HG03064 (cell line): ENCODE results near the gene ITGA2.

ENCODE experiments used
- ATAC-seq: cut with Tn5 transposase; IDR thresholded peaks from one replicate; pipeline ENCODE4 v1.9.1; 2021; ENCODE audit warnings: low read depth; ENCODE audit not compliant: unreplicated experiment

Gene ITGA2

GRCh38 chr5:52987711-52988331 lies 1.3 kb upstream of the ITGA2 start:
- no peak for ATAC-seq

- ATAC-seq: no peak
Observed at GRCh38 chr5:52988335-52989024, 672 bp upstream of the ITGA2 start.

DNA sequence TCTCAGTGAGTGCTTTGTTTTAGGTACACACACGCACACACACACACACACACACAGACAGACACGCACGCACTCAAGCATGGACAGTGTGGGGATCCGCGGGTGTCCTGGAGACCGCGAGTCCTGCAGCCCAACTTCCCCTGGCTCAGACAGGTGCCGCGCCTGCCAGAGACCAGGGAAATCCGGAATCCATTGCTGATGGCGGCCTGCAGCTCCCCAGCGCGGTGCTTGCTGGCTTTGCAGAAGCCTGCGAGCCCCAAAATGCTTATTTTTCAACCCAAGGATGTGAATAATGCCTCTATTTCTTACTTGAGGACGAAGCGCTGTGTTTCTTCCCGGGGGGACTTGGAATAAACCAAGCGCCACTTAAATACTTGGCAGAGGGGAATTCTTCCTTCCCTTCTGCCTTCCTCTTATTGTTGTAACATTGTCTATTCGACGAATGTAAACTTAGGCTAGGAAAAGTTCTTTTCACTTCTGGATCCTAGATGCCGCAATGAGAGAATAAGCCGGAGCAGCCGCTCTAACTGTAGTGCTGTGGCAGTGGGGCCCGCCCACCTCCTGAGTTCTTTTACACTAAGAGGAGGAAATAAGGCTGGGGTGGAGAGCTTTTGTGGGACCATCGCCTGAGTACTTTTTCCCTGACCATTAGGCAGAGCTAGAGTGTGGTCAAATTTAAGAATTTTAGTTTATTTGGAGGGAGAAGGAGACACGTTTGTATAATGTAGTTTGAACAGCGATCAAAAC lies 802 bp downstream of the ITGA2 start:
- no peak for ATAC-seq

- no peak for ATAC-seq
Observed at GRCh38 chr5:52990528-52990925, 1.4 kb downstream of the ITGA2 start.

DNA sequence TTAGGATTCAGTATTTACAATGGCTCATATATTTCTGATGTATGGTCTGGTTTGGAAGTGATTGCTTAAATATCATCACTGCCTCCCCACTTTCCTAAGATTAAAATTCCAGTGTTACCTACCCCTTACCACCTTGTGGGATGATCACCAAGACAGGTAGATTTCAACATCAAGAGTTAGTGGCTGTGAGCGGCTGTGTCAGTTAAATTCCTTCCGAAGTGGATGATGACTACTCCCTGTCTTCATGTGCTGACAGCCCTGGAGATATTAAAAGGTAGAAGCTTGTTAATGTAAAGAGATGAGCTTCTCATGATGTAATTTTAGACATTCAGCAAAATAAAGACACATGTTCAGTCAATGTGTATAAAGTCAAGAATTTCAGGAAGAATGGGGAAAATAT lies 4.2 kb downstream of the ITGA2 start:
- ATAC-seq: no peak

- no peak for ATAC-seq
Observed at GRCh38 chr5:52994266-52994665, 5.1 kb downstream of the ITGA2 start.

GRCh38 chr5:52995095-52995494 lies 5.9 kb downstream of the ITGA2 start:
- ATAC-seq: no peak

GRCh38 chr5:52995914-52996313 lies 6.8 kb downstream of the ITGA2 start:
- ATAC-seq: no peak

DNA sequence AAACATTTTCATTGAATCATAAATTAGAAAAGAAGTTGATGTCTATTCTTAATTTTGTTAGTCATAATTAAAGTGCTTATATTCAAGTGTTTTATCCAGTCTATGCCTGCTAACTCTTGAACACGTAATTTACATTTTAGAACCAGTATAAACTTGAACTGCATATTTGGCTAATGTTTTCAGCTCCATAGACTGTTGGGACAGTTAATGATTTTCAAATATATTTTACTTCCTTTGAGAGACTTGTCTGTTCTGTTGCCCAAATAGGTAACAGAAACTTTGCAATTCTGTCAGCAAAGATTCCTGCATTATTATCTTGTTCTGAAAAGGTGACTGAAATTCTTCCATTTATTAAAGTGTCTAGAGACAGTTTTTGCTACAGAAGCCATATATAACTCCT lies 7.8 kb downstream of the ITGA2 start:
- ATAC-seq: no peak

GRCh38 chr5:52997424-52997823 lies 8.3 kb downstream of the ITGA2 start:
- no peak for ATAC-seq

- no peak for ATAC-seq
Observed at GRCh38 chr5:52998552-52999313, 9.6 kb downstream of the ITGA2 start.

DNA sequence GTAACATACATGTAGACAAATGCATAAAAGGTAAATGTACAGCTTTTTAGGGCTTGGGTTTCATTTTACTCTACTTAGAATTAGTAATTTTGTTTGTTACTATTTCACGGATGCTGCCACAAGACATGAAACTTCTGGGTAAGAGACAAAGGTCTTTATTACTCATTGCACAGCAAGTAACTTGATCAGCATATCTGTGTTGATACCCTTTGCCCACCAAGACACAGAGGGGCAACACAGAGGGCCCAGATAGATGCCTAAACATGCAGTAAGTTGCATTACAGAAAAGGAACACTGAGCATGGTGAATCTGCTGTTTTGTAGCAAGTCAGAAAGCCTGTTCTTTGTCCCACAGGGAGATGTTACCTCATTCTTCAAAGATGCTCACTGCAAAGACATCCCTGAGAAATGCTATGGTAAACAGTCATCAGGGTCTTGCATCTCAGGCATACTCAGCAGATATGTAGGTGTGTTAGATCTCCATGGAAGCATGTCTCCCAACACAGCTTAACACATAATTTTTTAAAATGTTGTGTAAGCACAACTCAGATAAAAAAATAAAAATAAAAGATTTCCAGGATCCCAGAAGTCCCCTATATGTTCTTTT lies 10.3 kb downstream of the ITGA2 start:
- ATAC-seq: no peak

DNA sequence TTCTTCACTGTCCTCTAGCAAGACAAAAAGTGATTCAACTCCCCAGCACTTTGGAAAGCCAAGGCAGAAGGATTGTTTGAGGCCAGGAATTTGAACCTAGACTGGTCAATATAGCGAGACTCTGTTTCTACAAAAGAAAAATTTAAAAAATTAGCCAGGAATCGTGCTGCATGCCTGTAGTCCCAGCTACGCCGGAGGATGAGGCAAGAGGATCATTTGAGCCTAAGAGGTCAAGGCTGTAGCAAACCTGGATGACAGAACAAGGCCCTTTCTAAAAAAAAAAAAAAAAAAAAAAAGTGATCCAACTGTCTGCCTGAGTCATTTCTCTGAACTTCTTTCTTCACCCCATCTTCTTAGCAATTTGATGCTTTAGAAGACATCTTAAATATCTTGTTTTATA lies 12.4 kb downstream of the ITGA2 start:
- no peak for ATAC-seq

- no peak for ATAC-seq
Observed at GRCh38 chr5:53002491-53002890, 13.3 kb downstream of the ITGA2 start.

DNA sequence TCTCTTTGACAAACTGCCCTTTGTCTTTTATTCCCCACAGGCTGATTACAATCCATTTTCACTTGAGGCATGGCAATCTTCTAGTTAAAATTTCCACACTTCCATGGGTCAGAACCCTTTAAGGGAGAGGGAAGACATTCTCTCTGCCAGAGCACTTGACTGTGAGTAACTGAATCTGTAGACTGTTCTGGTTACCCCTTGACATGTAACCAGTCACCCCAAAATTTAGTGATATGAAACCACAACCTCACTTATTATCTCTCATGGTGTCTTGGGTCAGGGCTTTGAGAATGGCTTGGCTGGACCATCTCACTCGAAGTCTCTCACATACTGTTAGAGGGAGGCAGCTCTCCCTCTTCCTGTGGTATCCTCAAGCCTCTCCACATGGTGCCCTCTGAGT lies 14.0 kb downstream of the ITGA2 start:
- ATAC-seq: no peak

DNA sequence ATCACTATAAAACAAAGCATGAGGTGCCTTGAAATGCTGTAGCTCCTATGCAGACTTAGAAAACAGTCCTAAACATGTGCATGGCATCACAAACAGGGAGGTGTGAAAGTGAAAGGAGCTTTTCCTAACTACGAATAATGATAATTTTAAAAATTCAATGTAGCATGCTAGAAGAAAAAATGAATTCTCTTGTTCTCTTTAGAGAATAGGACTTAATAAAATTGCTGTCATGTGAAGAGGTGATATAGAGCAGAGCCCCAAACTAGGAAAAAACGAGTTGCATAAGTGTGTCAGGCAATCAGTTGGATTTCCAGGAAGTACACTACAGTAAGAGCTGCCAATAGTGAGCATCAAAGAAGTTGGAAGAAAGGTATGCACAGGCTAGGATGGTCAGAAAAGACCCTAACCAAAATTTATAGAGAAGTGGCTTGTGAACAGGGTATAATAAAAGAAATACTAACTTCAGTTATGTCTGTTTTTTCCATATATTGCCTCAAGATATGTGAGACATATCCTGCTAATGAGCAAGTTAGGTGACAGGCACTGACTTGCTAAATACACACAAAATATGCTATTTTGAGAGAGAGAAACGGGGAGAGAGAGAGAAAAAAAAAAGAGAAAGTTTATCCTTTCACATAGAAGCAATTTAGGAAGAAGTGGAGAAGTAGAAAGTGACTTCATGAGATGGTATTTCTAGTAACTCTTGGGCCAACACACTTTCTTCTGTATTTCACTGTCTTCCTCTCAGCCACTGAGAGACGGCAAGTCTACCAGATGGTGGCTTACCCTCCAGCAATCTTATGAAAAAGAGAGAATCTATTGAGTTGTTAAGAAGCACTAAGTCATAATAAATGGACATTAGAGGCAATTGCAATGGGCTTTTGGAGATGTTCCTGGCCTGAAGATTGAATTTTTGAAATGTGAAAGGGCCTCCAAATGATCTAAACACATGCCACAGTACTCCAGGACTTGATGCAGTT lies 18.0 kb downstream of the ITGA2 start:
- ATAC-seq: no peak

DNA sequence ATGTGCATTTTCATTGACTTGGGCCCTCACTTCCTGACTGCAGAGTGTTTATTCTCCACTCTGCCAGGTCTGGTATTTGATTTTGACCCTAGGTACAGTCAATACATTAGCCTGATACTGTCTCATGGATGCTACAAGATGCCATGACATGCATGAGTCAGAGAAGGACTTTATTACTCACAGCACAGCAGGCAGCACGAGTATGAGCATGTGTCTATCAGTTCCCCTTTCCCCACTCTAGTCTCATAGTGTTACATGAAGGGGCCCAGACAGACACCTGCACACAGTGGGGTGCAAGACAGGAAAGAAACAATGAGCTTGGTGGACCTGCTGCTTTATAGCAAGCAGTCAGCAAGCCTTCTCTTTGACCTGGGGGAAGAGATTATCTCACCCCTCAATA lies 19.6 kb downstream of the ITGA2 start:
- ATAC-seq: peak; percentile 86

GRCh38 chr5:53009816-53010215 lies 20.7 kb downstream of the ITGA2 start:
- ATAC-seq: no peak

DNA sequence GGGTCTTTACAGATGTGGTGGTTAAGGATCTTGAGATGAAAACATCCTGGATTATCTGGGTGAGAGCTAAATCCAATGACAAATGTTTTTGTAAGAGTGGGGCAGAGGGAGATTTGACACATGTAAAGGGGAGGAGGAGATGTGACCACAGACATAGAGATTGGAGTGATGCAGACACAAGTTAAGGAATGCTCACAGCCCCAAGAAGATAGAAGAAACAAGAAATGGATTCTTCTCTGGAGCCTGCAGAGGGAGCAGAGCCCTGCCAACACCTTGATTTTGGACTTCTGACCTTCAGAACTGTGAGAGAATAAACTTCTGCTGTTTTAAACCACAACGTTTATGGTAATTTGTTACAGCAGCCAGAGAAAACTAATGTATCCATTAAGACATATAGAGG lies 21.7 kb downstream of the ITGA2 start:
- no peak for ATAC-seq

DNA sequence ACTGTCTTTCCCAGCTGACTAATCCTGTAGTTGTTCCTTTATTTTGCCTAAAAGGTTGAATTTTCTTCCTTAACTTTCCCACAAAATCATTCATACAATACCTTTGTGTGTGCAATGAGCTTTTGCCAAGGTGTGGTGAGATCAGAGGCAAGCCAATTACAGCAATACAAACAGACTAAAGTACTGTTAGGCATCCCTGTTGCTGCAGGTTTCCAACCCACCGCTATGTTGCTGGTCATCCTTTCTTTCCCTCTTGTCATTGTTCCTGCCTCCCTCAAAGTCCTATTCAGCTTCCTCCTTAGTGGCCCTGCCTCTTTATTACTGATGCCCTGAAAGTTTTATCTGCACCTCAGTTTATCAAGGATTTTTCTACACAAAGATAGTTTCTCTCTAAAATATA lies 22.1 kb downstream of the ITGA2 start:
- ATAC-seq: no peak
